Upper lobe of left lung (tissue), 6 donors: ENCODE data around the gene STX4. TPM values are rescaled to one million over a fixed set of nuclear protein-coding genes. Genes with fewer than 3 reads are reported as not detected.

Experiments used
- ATAC-seq, 2 donors: fragments of 200-7000 bp; cut with Tn5 transposase; one replicate each; pipeline ENCODE4 v1.9.1; 2022; ENCODE audit warnings: mild to moderate bottlenecking in 2 of 2, moderate library complexity in 2 of 2; ENCODE audit not compliant: low FRiP score in 2 of 2
- DNase-seq, 2 donors: peaks; one replicate each; pipeline ENCODE4 v3.0.0-alpha.2; 2019 to 2020
- H3K27ac ChIP-seq, 4 donors: fragments of 200-600 bp; sonication (generic); one replicate each; pipeline ENCODE4 v1.5.1; 2016 to 2019
- H3K27me3 ChIP-seq, 4 donors: fragments of 200-600 bp; sonication (generic); one replicate each; pipeline ENCODE4 v1.5.1; 2017 to 2019
- H3K36me3 ChIP-seq, 4 donors: fragments of 200-600 bp; sonication (generic); one replicate each; pipeline ENCODE4 v1.5.1; 2016 to 2019
- H3K4me1 ChIP-seq, 4 donors: fragments of 200-600 bp; sonication (generic); one replicate each; pipeline ENCODE4 v1.5.1; 2018 to 2019
- H3K4me3 ChIP-seq, 4 donors: fragments of 200-600 bp; sonication (generic); one replicate each; pipeline ENCODE4 v1.5.1; 2017 to 2019; ENCODE audit warnings: mild to moderate bottlenecking in 2 of 4, moderate library complexity in 1 of 4
- H3K9me3 ChIP-seq, 4 donors: fragments of 200-600 bp; sonication (generic); one replicate each; pipeline ENCODE4 v1.5.1; 2018 to 2019
- EP300 ChIP-seq, 4 donors: sonication (generic); formaldehyde crosslinking; IDR thresholded peaks; one replicate each; pipeline ENCODE4 v1.5.1; 2017; ENCODE audit warnings: antibody characterized with exemption in 4 of 4, control low read depth in 2 of 4
- POLR2A ChIP-seq, 4 donors: fragments of 450-650 bp; IDR thresholded peaks; one replicate each; pipeline ENCODE4 v1.5.1; 2016 to 2017; ENCODE audit warnings: antibody characterized with exemption in 4 of 4, mild to moderate bottlenecking in 2 of 4
- POLR2AphosphoS5 ChIP-seq, 2 donors: sonication (generic); formaldehyde crosslinking; IDR thresholded peaks; one replicate each; pipeline ENCODE4 v1.5.1; 2017; ENCODE audit warnings: antibody characterized with exemption in 2 of 2
- WGBS, 2 donors: methylation state at CpG; one replicate each; pipeline ENCODE4 v1.1.5; 2017 to 2018; 5-methylcytosine and 5-hydroxymethylcytosine counted together
- total RNA-seq, 6 donors: library from RNA; depleted of rRNA in 4 of 6; stranded (reverse); fragments of >200 nt in 4 of 6; gene quantifications; one replicate each; pipeline versions ENCODE4 v1.1.0 to v1.2.1, GENCODE V29; 2016 to 2021
- TF ChIP-seq, protein P1 (sequence below), 6 experiments: fragments of 450-650 bp in 4 of 6; fragments of 200-600 bp in 2 of 6; sonication (generic) in 2 of 6; IDR thresholded peaks; one replicate each; pipeline ENCODE4 v1.5.1; 2016 to 2019; ENCODE audit warnings: antibody characterized with exemption in 6 of 6
- donor health status: DM: no; HTN: no; CAD: no; lungs with moderate emphysema.
- donor health status: DM: no; HTN: yes; CAD: no; lungs with severe emphysema.

STX4 gene
- total RNA-seq, 6 donors from 2014 or later = 44.8 to 168 (median 96.3) TPM

DNA sequence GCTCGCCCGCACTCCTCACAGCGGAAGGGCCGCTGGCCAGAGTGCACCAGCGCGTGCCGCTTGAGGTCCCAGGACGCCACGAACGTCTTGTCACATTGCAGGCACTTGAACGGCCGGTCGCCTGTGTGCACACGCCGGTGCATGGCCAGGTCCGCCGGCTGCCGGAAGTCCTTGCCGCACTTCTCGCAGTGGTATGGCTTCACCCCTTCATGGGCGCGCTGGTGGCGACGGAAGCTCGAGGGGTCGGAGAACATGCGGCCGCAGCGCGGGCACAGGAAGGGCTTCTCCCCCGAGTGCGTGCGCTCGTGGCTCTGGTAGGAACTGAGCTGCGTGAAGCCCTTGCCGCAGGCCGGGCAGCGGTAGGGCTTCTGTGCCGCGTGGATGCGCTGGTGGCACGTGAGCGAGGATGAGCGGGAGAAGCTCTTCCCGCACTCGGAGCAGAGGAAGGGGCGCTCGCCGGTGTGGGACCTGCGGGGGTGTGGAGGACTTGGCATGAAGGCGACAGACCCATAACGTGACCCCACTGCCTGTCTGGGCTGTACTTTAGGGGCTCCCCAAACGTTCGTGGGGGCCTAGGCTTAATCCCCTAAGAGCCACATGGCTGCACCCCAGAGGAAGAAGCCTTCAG is 28.6 kb downstream of the STX4 start:
- peaks cover 8 to 45% (median 28%) of the 10 kb centered on the region in 4 donors for H3K36me3 ChIP-seq
- H3K9me3 ChIP-seq = no peaks in the 10 kb centered on the region
- no peak for DNase-seq
- 97% methylated on average over 37 to 51 of the region's 54 CpGs for WGBS, 2 donors
- no peak overlapping the region for H3K27ac ChIP-seq
- TF ChIP-seq, protein P1, sequence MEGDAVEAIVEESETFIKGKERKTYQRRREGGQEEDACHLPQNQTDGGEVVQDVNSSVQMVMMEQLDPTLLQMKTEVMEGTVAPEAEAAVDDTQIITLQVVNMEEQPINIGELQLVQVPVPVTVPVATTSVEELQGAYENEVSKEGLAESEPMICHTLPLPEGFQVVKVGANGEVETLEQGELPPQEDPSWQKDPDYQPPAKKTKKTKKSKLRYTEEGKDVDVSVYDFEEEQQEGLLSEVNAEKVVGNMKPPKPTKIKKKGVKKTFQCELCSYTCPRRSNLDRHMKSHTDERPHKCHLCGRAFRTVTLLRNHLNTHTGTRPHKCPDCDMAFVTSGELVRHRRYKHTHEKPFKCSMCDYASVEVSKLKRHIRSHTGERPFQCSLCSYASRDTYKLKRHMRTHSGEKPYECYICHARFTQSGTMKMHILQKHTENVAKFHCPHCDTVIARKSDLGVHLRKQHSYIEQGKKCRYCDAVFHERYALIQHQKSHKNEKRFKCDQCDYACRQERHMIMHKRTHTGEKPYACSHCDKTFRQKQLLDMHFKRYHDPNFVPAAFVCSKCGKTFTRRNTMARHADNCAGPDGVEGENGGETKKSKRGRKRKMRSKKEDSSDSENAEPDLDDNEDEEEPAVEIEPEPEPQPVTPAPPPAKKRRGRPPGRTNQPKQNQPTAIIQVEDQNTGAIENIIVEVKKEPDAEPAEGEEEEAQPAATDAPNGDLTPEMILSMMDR (IDR thresholded peaks at IDR 0.05) = no peak
- TF ChIP-seq POLR2AphosphoS5 (IDR thresholded peaks at IDR 0.05) (no peak), POLR2A (IDR thresholded peaks at IDR 0.05) (no peak)
- H3K27me3 ChIP-seq = no peaks in the 10 kb centered on the region
- H3K4me3 ChIP-seq = no peak overlapping the region
- no peak for ATAC-seq
- peaks cover 9 to 20% (median 14%) of the 10 kb centered on the region in 4 donors for H3K4me1 ChIP-seq

DNA sequence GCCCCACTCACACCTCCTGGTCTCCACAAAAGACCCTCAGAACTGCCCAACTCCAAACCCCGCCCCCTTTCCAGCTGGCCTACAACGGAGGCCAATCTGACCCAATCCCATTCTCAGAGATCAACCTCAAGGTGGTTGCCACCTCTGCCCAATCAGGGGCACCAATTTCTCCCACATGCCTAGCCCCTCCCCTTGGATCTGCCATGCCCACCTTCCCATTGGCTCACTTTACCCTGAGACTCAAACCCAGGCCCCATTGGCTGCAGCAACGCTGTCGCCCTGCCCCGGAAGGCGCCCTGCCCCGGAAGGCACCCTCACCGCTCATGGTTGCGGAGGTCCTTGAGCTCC is 30.1 kb downstream of the STX4 start:
- peaks cover 8 to 39% (median 28%) of the 10 kb centered on the region in 4 donors for H3K36me3 ChIP-seq
- DNase-seq (no peak), ATAC-seq (no peak)
- 95 to 96% methylated on average over 7 to 9 of the region's 9 CpGs for WGBS, 2 donors
- H3K27ac ChIP-seq = no peak overlapping the region
- H3K27me3 ChIP-seq = no peaks in the 10 kb centered on the region
- H3K4me3 ChIP-seq = no peak overlapping the region
- no peak for TF ChIP-seq EP300 (IDR thresholded peaks at IDR 0.05)
- peaks cover 9 to 20% (median 14%) of the 10 kb centered on the region in 4 donors for H3K4me1 ChIP-seq
- H3K9me3 ChIP-seq = no peaks in the 10 kb centered on the region

DNA sequence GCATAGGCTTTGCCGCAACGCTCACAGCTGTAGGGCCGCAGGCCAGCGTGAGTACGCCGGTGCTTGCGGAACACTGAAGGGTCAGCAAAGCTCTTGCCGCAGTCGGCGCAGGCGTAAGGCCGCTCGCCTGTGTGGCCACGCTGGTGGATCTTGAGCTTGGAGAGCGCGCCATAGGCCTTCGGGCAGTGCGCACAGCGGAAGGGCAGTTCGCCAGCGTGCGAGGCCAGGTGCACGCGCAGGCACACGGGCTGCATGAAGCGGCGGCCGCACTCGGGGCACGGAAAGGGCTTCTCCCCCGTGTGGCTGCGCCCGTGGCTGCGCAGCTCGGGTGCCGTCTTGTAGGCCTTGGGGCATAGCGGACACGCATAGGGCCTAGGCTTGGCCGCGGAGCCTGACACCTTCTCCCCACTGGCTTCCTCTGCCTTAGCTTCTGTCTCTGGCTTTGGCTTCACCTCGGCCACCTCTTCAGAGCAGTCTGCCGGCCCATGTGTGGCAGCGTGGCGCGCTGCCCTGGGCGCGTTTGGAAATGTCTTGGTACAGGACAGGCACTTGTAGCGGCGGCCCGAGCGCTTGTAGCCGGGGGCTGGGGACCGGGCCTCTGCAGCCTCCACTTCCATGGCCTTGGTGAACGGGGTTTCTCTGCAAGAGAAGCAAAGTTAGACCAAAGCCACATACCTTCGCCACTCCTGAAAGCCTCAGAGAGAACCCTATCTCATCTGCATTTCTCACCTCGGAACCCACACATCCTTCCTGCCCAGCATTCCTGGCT is 30.7 kb downstream of the STX4 start:
- Histone ChIP-seq H3K36me3 (peaks cover 8 to 36% (median 28%) of the 10 kb centered on the region in 4 donors), H3K4me1 (peaks cover 9 to 20% (median 14%) of the 10 kb centered on the region in 4 donors), H3K9me3 (no peaks in the 10 kb centered on the region), H3K27ac (peak overlapping the region in 1 of 4 donors; percentile 61), H3K27me3 (no peaks in the 10 kb centered on the region), H3K4me3 (no peak overlapping the region)
- DNase-seq (peak in 1 of 2 donors; percentile 85), ATAC-seq (no peak)
- 87 to 88% methylated on average over 46 to 56 of the region's 56 CpGs for WGBS, 2 donors
- TF ChIP-seq POLR2AphosphoS5 (IDR thresholded peaks at IDR 0.05) (no peak), POLR2A (IDR thresholded peaks at IDR 0.05) (no peak), EP300 (IDR thresholded peaks at IDR 0.05) (no peak)
- TF ChIP-seq, protein P1 (IDR thresholded peaks at IDR 0.05) = no peak

DNA sequence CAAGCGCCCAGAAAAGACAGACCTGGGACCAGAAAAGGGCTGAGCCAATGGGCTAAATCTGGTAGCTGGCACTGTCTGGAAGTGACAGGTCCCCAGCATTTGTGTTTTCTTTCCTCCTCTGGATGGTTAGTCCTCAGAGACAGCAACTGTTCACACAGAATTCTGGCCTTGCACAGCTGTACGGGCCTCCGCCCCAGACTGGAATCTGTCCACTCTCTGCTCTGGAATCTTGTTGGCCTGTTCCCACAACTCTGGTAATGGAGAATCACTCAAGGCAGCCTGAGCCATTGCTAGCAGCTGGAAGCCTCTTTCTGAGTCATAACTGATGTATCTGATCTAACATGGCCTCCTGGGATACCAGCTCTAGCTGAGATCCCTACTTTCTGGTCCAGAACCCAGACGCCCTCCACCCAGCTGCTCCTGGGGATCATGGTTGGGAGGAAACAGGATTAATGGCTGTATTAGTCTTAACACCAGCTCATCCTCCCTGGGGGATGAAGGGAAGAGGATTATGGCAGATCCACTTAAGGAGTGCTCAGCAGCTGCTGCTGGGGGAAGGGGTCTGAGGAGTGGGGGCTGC is 31.6 kb downstream of the STX4 start:
- H3K9me3 ChIP-seq = no peaks in the 10 kb centered on the region
- H3K27ac ChIP-seq = peak overlapping the region; percentile 33 to 65 (median 54)
- H3K4me3 ChIP-seq = no peak overlapping the region
- ATAC-seq (peak; percentile 58 to 95), DNase-seq (no peak)
- no peak for TF ChIP-seq POLR2A (IDR thresholded peaks at IDR 0.05)
- TF ChIP-seq, protein P1 (IDR thresholded peaks at IDR 0.05) = no peak
- TF ChIP-seq EP300 (IDR thresholded peaks at IDR 0.05) = no peak
- no peak for TF ChIP-seq POLR2AphosphoS5 (IDR thresholded peaks at IDR 0.05)
- WGBS, 2 donors = 75 to 89% methylated on average over 3 to 4 of the region's 4 CpGs
- peaks cover 9 to 20% (median 14%) of the 10 kb centered on the region in 4 donors for H3K4me1 ChIP-seq
- H3K27me3 ChIP-seq = no peaks in the 10 kb centered on the region
- peaks cover 8 to 36% (median 28%) of the 10 kb centered on the region in 4 donors for H3K36me3 ChIP-seq

DNA sequence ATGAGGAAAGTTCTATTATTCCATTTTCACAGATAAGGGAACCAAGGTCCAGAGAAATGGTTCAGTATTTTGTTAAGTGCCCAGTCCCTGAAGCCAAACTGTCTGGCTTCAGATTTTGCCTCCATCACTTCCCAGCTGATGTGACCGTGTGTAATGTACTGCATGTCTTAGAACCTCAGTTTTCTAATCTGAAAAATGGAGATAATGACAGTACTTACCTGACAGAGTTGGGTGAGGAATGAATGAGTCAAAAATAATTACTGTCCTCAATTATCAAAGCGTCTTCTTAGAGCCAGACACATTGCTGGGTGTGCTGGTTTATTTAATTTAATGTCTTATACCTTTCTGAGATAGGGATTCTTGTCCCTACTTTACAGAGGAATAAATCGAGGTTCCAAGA is 34.0 kb downstream of the STX4 start:
- H3K27ac ChIP-seq = no peak overlapping the region
- H3K36me3 ChIP-seq = peaks cover 4 to 14% (median 10%) of the 10 kb centered on the region in 4 donors
- DNase-seq (no peak), ATAC-seq (no peak)
- no peaks in the 10 kb centered on the region for H3K27me3 ChIP-seq
- H3K4me1 ChIP-seq = peaks cover 16 to 34% (median 22%) of the 10 kb centered on the region in 4 donors
- no peaks in the 10 kb centered on the region for H3K9me3 ChIP-seq
- no peak overlapping the region for H3K4me3 ChIP-seq
- TF ChIP-seq, protein P1 (IDR thresholded peaks at IDR 0.05) = no peak
- TF ChIP-seq EP300 (IDR thresholded peaks at IDR 0.05) = no peak
- 94% methylated on average over 3 of the region's 3 CpGs for WGBS, 2 donors
